ENCODE measurements around the gene PTPRN2.
"Not testable (repeated sequence)": the region's sequence is repeated elsewhere in the genome, so short reads cannot be mapped to it uniquely, and the experiment has no call there.

PTPRN2 gene

DNA sequence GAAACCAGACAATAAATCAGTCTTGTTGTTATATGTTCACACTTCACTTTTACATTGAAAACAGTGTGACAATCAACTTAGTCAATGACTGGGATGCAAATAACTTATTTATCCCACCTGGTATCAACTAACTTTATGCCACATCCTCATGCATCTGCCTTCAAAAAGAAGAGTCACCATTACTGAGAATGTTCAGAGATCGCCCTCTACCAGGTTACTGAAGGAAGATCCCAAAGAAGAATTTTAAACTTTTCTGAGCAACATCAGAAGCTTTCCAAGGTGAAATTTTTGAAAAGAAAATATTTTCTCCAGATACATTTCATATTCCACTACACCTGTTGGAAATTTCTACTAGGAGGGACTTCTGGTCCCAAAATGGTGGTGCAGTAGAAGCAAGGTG, 359.5 kb downstream of the PTPRN2 start:
- DNase-seq = no peak

DNA sequence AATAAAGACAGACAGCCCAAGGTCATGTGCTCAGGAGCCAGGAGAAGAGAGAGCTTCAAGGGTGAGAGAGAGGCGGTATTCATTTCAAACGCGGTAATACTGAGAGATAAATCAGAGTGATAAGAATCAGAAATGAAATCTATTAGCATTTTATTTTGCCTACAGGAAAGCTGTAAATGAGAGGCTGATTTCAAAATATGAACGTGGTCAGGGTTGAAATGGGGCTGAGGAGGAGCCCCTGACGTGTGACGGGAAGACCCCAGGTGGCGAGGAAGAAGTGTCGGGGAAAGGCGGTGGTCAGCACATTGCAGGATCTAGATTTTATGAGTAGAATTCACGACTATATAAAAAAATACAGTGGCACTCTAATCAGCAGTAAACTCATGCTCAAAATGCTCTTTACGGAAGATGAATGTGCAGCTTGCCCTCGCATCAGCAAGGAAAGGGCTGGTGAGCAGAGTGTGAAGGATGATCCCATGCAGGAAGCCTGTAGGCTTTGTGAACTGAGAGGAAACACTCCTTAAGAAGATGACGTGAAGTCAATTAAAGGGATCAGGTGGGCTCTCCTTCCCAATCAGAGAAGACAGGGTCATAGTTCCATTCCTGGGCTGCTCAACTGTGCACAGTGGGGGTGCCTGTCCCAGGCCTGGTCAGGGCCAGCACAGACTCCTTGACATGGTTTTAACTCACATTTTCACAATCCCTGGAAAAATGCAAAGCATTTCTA, 360.2 kb downstream of the PTPRN2 start:
- DNase-seq = no peak

- DNase-seq = no peak
These were observed 371.4 kb downstream of the PTPRN2 start for GRCh38 chr7:158216198-158216597.

DNA sequence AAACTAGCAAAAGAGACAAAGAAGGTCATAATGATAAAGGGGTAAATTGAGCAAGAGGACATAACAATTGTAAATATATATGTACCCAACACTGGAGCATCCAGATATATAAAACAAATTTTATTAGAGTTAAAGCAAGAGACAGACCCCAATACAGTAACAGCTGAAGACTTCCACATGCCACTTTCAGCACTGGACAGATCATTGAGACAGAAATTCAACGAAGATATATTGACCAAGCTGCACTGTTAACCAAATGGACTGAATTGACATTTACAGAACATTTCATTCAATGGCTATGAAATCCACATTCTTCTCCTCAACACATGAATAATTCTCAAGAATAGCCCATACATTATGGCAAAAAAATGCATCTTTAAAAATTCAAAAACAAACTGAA, 378.2 kb downstream of the PTPRN2 start:
- no peak for DNase-seq

DNA sequence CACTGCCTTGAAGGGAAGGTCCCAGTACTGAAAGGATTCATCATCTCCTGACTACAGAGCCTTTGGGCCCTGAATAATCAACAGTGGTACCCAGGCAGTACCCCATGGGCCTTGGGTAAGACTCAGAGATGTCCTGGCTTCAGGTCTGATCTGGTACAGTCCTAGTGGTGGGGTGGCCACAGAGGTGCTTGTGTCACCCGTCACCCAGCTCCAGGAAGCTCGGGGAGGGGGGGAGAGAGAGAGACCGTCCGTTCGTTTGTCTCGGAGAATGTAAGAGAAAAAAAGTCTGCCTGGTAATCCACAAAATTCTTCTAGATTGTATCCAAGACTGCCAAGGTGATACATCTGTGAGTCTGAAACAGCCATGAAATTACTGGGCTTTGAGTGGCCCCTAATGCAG, 381.3 kb downstream of the PTPRN2 start:
- no peak for DNase-seq

DNA sequence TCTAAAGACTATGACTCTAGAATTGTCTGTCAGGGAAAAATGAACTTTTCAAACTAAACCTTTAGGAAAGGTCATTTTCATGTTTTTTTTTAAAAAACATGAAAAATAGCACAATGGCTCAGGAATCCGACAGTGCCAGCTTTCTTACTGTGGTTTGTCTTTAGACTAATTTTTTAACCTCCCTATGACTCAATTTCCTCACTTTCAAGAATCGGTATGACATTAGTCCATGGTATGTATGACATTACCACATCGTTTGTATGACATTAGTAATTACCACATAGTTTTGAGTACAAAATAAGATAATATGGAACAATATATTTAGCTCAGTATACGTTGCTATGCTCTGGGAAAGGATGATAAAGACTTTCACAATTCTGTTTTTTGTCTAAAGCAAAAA, 383.2 kb downstream of the PTPRN2 start:
- no peak for DNase-seq

DNA sequence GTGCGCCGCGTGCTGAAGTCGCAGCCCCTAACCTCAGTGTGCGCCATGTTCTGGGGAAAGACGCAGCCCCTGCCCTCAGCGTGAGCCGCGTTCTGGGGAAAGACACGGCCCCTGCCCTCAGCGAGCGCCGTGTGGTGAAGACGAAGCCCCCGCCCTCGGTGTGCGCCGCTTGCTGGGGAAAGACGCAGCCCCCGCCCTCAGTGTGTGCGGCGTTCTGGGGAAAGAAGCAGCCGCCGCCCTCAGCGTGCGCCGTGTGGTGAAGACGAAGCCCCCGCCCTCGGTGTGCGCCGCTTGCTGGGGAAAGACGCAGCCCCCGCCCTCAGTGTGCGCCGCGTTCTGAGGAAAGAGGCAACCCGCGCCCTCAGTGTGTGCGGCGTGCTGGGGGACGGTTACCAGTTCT, 383.7 kb downstream of the PTPRN2 start:
- not testable (repeated sequence) for DNase-seq

DNA sequence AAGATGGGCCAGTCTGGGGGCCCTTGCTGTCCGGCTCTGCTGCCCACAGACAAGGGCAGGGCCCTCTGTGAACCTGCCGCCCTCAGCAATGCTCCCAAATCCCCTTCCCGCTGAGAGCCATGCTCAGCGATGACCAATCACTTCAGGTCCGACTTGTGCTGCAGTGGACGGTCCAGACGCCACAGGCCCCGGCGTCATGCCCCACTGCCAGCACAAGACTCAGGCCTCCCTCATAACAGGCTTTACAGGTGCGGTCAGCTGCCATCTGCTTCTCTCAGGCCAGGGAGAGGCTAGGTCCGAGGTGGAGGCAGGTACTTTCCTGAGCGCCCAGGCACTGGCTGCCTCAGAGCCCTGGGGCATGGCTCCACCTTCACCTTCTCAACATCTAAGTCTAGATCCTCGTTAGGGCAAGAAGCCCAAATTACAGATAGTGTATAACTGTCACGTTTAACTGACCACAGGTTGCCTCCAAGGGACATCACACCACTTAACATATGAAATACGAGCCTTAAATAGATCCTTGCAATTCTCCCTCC, 393.2 kb downstream of the PTPRN2 start:
- DNase-seq = no peak

- DNase-seq = no peak
These were observed 394.2 kb downstream of the PTPRN2 start for GRCh38 chr7:158193446-158193845.

- no peak for DNase-seq
These were observed 394.7 kb downstream of the PTPRN2 start for GRCh38 chr7:158192956-158193355.

DNA sequence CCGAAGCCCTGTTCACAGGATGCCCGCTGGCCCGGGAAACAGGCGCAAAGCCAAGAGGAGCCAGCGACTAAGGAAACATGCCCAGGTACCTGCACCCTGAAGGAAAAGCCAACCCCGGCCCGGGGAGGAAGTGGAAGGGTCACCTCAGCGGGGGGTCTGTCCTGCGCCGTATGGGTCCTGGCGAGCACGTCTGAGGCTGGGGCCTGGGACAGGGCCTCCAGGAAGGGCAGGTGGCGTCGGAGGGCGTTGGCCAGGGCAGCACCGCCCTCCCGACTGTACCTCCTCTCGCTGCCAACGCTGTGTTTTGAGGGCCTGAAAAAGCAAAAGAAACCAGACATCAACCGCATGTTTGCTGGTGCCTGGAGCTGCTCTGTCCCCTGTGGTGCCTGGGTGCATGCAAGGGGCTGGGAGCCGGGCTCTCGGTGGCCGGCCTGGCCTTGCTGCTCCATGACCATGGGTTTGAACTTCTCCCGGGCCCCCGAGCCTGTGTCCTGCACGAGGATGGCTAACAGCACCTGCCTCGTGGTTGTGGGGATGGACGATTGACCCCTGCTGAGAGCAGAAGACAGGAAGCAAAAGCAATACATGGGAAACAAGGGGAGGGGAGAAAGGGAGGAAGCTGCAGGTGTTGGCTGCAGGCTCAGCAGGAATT, 395.3 kb downstream of the PTPRN2 start:
- DNase-seq = no peak

GRCh38 chr7:158191671-158192070, 396.0 kb downstream of the PTPRN2 start:
- no peak for DNase-seq

DNA sequence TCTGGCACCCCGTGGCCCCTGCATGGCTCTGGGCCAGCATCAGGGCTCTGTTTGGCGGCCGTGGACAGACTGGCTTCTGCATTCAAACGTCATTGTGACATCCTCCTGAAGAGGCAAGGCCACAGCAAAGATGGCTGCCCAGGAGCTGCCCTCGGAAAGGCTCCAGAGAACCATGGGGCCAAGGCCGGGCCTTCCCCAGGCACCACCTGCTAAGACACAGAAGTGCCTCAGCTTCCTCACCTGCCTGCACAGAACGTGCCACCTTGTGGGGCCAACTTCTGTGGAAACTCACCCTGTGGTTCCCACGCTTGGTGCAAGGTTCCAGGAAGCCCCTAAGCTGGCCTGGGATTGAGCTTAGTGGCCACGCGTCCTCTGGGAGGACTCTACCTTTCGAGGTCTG, 396.9 kb downstream of the PTPRN2 start:
- DNase-seq = no peak

DNA sequence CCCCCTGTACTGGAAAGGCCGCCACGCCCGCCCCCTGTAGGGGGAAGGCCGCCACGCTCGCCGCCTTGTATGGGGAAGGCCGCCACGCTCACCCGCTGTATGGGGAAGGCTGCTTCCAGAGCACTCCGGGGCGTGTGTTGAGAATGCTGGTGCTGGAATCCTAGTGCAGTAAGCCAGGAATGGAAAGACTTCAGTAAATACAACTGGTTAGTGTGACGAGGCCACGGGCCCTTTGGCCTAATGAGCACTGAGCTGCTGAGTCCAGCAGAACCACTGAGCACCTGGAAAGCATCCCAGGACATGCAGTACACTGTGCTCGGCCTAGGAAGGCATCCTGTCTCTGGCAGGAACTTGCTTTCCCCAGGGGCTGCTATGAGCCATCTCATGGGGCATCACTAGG, 398.9 kb downstream of the PTPRN2 start:
- no peak for DNase-seq

- no peak for DNase-seq
These were observed 400.0 kb downstream of the PTPRN2 start for GRCh38 chr7:158187694-158187994.

- DNase-seq = no peak
These were observed 400.5 kb downstream of the PTPRN2 start for GRCh38 chr7:158186864-158187693.

DNA sequence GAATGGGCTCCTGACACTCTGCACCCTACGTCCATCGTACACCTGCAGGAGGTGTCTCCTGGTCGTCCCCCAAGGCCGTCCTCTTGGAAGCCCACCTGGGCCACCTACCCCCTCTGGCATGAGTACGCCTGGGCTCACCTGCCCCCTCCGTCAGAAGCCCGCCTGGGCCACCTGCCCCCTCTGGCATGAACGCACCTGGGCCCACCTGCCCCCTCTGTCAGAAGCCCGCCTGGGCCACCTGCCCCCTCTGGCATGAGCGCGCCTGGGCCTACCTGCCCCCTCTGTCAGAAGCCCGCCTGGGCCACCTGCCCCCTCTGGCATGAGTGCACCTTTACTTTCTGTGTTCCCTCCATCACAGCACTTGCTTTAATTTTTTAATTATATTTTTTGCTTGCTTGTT, 401.2 kb downstream of the PTPRN2 start:
- DNase-seq = no peak

- no peak for DNase-seq
These were observed 402.0 kb downstream of the PTPRN2 start for GRCh38 chr7:158185653-158186052.

GRCh38 chr7:158183431-158183830, 404.2 kb downstream of the PTPRN2 start:
- no peak for DNase-seq

DNA sequence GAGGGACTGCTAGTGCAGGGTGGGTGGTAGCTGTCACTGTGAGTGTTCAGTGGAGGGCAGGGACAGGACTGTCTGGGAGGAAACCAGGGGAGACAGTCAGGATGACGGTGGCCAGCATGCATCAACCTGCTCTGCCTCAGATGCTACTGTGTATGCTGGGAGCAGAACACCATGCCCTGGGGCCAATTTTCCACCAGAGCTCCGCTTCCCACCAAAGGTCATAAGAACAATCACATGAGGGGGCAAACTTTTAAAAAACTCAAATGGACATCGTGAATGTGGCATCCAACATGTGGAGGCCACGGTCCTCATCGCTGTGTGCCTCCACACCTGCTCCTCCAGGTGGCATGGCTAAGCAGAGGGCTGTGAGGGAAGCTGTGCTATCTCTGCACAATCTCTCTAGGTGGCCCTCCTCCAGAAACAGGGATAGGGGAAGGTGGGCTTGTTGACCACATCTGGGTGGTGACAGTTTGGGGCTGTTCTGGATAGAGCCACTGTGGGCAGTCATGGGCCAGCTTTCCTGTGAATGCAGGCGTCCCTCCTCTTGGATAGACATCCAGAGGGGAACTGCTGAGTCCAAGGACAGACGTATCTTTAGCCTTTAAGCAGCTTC, 411.0 kb downstream of the PTPRN2 start:
- no peak for DNase-seq

DNA sequence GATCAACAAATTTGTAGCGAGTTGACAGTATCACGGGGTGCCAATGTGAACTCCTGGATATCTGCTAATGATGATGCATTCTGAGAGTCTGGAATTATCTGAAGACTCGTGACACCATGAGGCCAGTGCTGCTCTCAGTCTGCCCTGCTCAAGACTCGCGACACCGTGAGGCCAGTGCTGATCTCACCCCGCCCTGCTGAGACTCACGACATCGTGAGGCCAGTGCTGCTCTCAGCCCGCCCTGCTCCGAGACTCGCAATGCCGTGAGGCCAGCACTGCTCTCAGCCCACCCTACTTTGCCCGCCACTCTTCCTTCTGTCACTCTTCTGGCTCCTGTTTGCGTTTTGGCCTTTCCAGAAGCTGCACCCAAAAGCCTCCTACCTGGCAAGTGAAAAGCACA, 411.8 kb downstream of the PTPRN2 start:
- DNase-seq = no peak

DNA sequence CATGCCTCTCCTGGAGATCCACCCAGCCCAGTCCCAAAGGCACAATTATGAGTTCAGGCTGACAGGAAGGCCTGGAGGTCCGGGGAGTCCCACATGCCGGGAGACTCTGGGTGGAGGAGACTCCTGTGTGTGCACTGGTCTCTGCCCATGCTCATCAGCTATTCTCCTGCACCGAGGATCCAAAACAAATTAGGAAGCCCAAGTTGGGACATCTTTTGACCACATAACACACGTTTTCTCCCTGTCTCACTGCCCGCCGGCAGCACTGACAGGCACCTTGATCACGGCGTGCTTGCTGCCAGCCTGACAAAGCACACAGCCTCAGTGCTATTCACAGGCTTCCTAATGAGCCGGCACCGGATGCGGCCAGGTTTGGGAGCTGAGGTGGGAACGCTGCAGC, 412.7 kb downstream of the PTPRN2 start:
- DNase-seq = no peak

DNA sequence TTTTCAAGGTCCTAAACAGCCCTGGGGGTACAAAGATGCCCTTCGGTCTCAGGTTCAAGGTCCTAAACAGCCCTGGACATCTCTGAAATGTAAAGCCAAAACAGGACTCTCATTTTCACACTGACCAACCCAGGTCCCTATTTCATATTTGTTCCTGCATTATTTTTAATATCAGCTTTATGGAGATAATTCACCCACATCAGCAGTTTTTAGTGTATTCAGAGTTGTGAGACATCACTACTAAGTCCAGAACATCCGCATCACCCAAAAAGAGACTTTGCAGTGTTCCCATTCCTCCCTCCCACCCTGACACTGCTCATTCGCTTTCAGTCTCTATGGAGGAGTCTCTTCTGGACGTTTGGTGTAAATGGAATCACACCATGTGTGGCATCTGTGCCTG, 420.2 kb downstream of the PTPRN2 start:
- DNase-seq = no peak

All from right kidney (tissue), 1 donor.